T-helper 9 cell (primary cell): ENCODE results near the gene SRGAP3.

Source experiments
- DNase-seq: peaks from one replicate; pipeline ENCODE4 v3.0.0-alpha.2; 2020

The SRGAP3 gene

DNA sequence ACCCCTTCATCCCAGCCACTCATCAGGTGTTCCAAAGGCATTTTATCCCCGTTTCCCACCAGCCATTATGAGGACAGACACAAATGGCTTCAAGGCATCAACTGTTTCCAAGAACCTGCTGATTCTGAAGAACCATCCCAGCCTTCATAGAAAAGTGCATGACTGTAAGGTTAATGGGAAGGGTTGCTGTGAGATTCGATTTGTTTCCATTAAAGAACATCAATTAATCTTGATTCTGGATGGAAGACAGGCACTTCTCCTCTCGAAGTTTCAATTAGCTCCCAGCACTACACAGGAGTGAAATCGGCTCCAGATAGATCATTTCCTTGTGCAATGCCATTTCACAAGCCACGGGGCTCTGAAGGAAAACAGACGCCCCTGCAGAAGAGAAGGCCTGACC is 25.8 kb downstream of the SRGAP3 start:
- no peak for DNase-seq

DNA sequence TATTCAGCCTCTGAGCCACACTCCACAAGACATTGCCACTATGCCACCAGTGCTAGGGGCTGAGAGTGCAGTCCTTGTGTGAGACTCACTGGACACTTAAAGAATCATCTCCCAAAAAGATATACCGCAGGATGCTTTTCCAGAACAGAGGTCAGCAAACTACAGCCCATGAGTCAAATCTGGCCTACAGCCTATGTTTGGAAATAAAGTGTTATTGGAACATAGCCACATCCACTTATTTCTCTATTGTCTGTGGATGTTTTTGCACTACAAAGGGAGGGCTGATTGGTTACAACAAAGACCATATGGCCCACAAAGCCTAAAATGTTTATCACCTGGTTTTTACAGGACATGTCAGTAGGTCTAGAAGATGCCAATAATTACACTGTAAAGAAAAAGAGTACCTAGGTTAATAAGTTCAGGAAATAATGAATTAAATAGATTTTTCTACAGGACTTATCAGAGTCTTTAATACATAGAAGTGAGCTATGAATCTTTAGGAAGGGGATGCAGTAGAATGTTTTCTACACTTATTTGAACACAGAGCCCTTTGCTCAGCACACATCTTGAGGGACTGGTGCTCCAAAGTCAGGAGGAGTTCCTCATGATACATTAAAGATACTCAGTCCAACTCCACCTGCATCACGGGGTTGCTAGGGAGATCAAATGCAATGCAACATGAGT is 26.3 kb downstream of the SRGAP3 start:
- no peak for DNase-seq

GRCh38 chr3:9222049-9222448 is 27.4 kb downstream of the SRGAP3 start:
- DNase-seq: no peak

GRCh38 chr3:9218514-9218846 is 31.0 kb downstream of the SRGAP3 start:
- no peak for DNase-seq

- DNase-seq: no peak
Measured at GRCh38 chr3:9217784-9218513, 31.5 kb downstream of the SRGAP3 start.

DNA sequence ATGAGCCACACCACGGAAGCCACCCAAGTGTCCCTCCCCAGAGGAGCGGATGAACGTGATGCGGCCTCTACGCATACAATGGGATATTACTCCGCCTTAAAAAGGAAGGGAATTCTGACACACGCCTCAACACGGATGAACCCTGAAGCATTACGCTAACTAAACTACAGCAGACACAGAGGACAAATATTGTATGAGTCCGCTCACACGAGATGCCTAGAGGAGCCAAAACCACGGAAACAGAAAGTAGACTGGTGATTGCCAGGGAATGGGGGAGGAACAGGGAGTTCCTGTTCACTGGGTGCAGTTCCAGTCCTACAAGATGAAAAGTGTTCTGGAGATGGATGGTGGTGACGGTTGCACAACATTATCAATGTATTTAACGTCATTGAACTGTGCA is 32.7 kb downstream of the SRGAP3 start:
- no peak for DNase-seq

GRCh38 chr3:9214599-9214998 is 34.8 kb downstream of the SRGAP3 start:
- DNase-seq: no peak

GRCh38 chr3:9214185-9214584 is 35.3 kb downstream of the SRGAP3 start:
- DNase-seq: no peak

DNA sequence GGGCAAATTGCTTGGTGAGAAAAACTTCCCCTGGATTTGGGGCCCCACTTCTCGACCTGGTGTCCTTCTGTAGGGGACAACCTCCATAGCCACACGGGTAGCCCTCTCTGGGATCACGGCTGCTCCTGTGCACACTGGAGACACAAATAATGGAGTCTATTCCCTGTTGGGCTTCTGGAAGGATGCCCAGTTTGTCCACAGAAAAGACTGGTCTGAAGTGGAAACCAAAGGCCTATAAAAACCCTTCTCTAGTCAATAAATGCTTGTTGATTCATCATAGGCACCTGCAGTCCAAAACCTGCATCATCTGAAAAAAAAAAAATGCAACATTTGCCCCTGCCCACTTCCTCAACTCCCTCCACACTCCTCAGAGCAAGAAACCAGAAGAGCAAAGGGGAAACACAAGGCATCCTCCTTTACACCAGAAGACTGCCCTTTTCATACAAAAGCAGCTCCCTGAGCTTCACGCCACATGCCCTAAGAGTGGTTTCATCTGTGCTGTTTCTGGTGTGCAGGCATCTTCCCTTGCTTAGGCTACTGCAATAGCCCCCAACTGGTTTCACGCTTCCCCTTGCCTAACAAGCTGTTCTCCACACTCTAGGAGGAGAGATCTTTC is 36.3 kb downstream of the SRGAP3 start:
- DNase-seq: no peak

DNA sequence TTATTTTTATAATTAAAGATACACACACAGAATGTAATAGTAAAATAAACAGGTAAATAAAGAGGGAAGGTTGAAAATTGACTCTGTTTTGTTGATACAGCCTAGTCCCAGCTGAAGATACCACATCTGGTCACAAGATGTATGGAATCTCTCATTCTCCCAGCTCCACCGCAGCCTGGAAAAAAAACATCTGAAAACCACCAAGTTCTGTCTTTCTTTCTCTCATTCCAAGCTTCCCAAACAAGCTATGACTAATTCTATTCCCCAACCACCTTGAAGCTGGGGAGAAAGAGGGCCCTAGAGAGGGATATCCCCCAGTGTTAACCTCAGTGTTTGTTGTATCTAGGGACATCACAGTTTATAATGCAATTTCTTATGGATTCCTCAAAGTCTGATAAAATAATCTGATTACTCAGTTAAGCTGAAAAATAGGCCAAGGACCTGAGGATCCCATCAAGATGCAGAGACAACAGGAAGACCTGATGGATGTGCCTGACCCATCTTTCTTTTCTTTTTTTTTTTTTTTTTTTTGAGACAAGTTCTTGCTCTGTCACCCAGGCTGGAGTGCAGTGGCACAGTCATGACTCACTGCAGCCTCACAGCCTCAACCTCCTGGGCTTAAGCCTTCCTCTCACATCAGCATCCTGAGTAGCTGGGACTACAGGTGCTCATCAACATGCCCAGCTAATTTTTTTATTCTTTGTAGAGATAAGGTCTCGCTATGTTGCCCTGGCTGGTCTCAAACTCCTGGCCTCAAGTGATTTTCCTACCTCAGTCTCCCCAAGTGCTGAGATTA is 38.1 kb downstream of the SRGAP3 start:
- DNase-seq: no peak

DNA sequence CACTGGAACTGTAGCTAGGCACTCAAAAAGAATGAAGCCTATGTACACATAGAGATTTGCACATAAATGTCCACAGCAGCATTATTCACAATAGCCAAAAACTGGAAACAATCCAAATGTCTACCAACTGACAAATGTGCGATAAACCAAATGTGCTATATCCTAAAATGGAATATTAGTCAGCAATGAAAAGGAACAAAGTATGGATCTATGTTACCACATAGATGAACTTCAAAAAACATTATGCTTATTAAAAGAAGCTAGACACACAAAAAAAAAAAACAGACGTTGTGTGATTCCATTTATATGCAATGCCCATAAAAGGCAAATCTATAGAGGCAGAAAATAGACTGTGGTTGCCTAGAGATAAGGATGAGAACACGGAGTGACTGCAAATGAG is 39.7 kb downstream of the SRGAP3 start:
- DNase-seq: no peak

- DNase-seq: no peak
Measured at GRCh38 chr3:9208605-9209152, 40.8 kb downstream of the SRGAP3 start.

GRCh38 chr3:9207116-9207763 is 42.2 kb downstream of the SRGAP3 start:
- no peak for DNase-seq

DNA sequence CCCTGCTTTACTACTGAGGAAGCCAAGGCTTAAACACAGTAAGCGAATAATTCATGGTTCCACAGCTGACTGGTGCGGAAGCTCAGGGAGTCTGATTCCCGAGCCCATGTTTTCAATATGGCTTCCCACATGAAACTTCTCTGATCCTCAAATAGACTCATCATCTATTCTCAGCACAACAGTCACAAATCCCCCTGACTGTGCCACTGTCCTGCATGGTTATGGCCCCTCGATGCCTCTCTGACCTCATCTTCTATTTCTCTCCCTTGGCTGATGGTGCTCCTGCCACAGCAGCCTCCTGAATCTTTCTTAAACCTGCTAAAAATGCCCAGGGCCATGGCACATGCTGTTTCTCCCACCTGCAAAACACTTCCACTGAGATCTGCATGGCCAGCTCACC is 43.2 kb downstream of the SRGAP3 start:
- DNase-seq: no peak

DNA sequence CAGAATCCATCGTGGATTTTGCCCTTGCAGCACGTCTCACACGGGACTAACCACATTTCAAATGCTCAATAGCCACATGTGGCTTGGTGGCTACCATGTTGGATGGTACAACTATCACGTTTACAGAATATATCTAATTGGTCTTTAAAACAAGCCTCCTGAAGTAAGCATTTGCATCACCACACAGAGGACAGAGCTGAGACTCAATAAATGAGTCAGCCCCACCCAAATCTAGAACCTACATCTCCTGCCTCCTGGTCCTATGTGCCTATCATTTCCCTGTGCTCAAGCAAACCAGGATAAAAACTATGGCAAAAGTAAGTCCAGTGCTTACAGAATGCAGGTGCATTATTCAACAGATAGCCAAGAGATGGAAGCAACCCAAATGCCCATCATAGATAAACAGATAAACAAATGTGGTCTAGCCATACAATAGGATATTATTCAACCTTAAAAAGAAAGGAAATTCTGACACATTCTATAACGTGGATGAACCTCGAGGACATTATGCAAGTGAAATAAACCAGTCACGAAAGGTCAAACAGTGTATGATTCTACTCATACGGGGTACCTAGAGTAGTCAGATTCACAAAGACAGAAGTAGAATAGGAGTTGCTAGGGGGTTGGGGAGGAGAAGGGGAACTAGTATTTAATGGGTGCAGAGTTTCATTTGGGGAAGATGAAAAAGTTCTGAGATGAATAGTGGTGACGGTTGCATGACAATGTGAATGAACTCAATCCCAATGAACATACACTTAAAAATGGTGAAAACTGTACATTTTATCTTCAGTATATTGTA is 43.9 kb downstream of the SRGAP3 start:
- no peak for DNase-seq

DNA sequence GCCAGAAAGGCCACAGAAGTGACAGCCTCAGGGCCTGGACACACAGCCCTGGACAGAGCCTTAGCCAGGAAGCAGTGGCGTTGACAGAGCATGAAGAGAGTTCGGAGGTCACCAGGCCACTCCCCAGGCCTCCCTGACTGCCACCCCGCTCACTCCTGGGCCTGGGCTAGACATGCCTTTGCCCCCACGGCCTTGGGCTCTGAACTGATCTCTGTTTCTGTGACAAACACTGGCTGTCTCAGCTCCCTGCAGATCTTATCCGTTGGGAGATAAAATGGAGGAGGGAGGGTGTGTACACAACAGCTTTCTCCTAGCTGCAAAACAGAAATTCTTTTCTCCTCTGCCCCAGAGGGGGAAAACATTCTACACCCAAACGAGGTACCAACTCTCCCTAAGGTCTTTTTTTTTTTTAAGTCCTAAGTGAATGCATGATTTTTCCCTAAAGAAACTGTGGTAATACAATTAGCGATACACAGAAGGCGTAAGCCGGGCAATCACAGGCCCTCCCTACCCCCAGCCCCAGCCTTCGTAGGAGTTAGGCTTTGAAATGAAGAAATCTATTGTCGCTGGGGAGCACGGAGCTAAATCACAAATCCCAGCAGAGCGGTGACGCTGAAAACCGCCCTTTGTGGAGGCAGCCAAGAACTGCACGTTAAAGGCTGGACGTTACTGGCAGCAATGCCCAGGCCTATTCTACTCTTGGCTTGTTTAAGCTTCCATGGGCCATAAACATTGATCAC is 45.0 kb downstream of the SRGAP3 start:
- no peak for DNase-seq

DNA sequence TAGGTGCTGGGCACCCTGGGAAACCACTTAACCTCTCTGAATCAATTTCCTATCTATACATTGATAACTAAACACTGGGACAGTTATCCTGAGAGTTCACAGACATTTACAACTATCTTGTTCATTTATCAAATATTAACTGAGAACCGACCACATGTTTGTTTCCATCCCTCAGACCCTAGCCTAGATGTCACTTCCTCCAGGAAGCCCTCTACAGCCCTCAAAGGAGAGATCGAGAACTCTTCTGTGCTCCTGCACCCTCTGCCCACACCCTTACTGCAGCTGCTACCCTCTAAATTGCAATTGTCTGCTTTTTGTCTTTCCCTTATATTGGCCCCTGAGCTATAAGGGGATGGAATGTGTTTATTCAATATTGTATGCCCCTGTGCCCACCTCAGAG is 46.1 kb downstream of the SRGAP3 start:
- DNase-seq: no peak

DNA sequence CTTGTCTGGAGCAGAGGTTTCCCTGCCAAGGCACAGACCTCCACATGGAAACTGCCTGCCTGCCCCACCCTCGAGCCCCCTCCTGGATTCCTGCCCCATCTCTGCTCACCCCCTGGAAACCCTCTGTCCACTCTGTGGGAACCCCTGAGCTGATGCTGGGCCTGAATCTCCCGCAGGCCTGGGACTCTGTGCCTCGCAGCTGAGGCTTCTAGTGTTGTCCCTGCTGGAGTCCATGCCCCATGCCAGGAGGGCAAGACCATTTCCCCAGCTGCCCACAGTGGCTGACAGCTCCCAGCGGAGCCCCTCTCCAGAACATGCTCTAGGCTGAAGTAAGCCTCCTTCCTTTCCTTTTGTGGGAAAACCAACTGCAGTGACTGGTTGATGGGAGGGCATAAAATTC is 46.9 kb downstream of the SRGAP3 start:
- no peak for DNase-seq

DNA sequence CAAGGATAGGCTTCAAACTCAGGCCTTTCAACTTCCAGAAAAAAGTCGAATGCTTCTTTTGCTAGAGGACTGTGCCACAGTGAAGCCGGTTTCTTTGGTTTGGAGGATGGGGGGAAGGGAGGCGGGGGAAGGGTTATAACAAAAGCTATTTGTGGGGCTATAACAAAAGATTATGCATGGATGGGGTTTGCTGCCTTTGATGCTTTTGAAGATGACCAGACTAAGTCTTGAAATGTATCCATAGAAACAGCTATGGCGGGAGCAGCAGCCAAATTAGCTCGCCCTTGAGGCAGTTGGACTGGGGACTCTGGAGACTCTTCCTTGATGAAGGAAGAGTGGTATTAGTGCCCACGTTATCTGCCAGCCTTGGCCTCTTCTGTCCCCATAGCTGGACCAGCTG is 47.5 kb downstream of the SRGAP3 start:
- DNase-seq: no peak

DNA sequence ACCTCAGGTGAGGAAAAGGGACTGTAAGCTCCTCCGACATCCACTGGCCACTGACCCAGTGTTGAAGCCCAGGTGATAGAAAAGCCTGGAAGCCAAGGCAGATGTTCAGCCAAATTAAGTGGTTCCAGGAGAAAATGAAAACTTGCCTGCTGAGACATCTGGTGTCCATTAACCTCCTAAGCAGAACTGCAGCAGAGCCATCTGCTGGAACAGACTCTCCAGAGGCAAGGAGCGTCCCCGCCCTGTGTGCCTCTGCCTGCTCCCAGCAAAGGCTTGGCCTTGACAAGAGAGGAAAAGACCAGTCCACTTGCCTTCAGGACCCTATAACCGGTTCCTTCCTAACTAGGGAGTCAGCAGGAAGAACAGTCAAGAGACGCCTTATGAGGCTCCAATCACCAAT is 48.2 kb downstream of the SRGAP3 start:
- no peak for DNase-seq

DNA sequence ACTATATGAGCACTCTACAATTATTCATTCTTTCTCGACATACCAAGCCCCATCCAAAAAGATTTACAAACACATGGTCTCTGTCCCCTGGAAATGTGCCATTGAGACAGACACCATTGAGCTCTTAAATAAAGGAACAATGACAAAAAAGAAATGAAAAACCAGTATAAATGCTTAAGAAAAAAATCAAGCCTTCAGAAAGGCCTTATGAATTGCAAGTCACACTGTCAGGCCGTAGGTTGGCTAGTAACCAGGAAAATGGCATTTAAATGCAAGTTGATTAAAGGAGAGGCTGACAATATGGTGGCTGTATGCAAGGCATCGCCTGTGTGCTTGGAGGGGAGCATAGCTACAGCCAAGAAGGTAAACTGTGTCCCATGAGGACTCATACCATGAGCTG is 49.7 kb downstream of the SRGAP3 start:
- DNase-seq: no peak
